GM12872 (cell line): ENCODE measurements around the gene MTFMT.

ENCODE experiments used
- TF ChIP-seq, protein P1 (sequence below): IDR thresholded peaks from 3 replicates; pipeline ENCODE4 v1.5.1; 2011; ENCODE audit warnings: low read depth, mild to moderate bottlenecking, low read length, moderate library complexity; ENCODE audit not compliant: insufficient read depth

Gene MTFMT

DNA sequence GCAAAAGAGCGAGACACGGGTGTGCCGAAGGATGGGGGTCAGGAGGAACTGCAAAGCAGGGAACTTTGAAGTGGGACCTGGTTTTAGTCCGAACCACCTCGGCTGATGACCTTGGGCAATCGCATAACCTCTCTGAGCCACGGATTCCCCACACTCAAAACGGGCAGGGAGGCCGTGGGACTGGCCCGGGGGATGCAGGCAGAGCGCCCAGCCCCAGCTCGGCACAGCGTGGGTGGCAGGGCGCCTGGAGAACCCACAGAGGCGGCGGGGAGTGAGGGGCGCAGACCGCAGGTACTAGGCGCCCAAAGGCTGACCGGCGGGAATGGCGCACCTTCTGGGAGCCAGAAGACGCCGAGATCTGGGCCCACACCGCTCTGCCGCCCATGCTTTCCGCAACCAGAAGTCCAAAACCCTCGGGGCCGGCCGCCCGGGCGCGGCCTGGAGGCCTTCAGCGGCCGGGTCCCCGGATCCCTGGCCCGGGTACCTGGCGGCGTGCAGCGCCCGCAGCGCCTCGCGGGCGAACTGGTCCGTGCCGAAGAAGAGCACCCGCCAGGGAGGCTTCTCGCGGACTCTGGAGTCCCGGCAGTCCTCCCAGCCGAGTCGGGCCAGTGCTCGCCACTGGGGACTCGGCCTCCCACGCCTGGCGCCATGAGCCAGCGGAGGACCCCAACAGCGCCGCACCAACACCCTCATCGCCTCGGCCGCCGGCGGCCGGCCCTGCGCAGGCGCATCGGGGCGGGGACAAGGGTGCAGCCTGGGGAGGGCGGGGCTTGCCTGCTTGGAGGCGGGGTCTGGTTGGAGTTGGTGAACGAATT is at the start of gene MTFMT:
TSS of gene MTFMT (minus strand) at position 719 of the 815 bp plus-strand sequence. CDS start at position 693, 26 bp downstream.
- TF ChIP-seq, protein P1, sequence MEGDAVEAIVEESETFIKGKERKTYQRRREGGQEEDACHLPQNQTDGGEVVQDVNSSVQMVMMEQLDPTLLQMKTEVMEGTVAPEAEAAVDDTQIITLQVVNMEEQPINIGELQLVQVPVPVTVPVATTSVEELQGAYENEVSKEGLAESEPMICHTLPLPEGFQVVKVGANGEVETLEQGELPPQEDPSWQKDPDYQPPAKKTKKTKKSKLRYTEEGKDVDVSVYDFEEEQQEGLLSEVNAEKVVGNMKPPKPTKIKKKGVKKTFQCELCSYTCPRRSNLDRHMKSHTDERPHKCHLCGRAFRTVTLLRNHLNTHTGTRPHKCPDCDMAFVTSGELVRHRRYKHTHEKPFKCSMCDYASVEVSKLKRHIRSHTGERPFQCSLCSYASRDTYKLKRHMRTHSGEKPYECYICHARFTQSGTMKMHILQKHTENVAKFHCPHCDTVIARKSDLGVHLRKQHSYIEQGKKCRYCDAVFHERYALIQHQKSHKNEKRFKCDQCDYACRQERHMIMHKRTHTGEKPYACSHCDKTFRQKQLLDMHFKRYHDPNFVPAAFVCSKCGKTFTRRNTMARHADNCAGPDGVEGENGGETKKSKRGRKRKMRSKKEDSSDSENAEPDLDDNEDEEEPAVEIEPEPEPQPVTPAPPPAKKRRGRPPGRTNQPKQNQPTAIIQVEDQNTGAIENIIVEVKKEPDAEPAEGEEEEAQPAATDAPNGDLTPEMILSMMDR = no peak

DNA sequence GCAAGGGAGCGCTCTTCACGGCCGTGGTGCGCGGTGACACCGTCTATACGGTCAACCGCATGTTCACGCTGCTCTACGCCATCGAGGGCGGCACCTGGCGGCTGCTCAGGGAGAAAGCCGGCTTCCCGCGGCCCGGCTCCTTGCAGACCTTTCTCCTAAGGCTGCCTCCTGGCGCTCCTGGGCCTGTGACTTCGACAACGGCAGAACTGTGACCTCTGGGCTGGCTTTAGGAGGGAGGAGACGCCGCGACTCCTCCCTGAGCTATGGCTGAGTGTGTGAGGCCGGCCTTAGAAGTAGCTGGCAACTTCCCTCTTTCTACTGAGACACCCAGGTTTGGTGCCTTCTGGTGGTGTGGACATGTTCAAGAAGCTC is 48.5 kb upstream of the MTFMT start:
- TF ChIP-seq, protein P1 = peak; percentile 57

DNA sequence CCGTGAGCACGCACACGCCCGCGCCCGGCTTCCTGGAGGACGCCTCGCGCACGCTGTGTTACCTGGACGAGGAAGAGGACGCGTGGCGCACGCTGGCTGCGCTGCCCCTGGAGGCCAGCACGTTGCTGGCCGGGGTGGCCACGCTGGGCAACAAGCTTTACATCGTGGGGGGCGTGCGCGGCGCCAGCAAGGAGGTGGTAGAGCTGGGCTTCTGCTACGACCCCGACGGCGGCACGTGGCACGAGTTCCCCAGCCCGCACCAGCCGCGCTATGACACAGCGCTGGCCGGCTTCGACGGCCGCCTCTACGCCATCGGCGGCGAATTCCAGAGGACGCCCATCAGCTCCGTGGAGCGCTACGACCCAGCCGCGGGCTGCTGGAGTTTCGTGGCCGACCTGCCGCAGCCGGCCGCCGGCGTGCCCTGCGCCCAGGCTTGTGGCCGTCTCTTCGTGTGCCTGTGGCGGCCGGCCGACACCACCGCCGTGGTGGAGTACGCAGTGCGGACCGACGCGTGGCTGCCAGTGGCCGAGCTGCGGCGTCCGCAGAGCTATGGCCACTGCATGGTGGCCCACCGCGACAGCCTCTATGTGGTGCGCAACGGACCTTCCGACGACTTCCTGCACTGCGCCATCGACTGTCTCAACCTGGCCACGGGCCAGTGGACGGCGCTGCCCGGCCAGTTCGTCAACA is 48.0 kb upstream of the MTFMT start:
- TF ChIP-seq, protein P1 = no peak

DNA sequence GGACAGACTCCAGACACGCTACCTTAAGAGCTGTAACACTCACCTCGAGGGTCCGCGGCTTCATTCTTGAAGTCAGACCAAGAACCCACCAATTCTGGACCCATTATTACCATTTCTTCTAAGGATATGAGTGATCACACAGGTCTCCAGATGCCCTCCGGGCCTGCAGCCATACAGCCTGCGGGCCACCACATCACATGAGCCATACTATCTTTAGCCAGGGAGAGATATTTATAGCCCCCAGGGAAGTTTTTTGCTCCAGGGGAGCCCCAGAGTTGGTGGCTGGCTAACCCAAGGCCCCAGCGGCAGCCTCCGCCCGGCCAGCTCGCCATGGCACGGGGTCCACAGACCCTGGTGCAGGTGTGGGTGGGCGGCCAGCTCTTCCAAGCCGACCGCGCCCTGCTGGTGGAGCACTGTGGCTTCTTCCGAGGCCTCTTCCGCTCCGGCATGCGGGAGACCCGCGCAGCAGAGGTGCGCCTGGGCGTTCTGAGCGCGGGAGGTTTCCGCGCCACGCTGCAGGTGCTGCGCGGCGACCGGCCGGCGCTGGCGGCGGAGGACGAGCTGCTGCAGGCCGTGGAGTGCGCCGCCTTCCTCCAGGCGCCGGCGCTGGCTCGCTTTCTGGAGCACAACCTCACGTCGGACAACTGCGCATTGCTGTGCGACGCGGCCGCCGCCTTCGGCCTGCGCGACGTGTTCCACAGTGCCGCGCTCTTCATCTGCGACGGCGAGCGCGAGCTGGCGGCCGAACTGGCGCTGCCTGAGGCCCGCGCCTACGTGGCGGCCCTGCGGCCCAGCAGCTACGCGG is 47.2 kb upstream of the MTFMT start, which contains the start of gene KBTBD13:
TSS of gene KBTBD13 (plus strand) at position 261 of the 805 bp plus-strand sequence. CDS start at position 331, 70 bp downstream.
- TF ChIP-seq, protein P1 = no peak

DNA sequence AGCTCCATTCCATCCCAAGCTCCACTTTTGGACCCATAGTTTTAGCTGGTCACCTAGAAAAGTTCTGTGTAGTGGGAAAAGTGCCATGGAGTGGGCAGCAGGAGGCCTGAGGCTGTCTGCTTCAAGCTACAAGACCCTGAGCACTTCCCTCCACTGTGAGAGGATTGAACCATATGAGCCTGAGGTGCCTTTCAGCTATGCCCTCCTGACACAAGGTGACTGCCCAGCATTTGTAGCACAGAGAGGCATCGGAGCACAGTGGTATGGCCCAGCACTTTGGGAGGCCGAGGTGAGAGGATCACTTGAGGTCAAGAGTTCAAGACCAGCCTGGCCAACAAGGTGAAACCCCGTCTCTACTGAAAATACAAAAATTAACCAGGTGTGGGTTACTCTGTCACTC is 43.2 kb upstream of the MTFMT start:
- TF ChIP-seq, protein P1 = no peak

DNA sequence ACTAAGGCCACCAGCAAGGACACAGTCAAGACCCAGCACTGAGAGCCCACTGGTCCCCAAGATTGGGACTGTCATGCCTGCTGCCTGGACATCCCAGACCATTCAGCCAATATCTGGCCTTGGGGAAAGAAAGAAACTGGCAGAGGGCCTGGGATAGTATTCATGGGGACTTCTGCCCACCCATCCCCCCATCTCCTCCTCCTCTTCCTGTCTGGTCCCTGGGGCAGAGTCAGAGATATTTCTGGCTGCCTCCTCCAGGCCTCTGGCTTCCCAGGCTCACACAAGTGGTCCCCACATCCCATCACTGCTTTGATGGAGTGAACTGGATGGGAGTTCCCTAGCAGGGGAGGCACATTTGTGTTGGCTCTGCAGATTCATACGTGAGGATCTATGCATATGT is 42.6 kb upstream of the MTFMT start:
- TF ChIP-seq, protein P1 = no peak

DNA sequence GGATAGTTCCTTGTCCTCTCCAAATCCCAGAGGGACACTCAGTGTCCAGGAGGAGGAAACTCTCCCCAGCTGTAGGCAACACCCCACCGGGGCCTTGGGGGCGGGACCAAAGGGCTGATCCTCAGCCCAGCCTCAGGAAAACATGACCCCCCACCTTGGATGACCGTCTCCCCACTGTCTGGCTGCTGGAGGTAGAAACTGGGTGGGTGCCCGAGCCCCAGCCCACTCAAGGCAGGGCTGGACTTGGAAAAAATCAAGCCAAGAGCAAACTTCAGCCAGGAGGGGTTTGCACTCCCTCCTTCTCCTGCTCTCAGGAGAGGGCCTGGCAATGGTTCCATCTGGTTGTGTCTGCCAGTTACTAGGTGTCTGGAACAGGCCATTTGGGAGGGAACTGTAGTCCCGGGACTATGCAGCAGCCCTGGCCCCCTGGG is 42.0 kb upstream of the MTFMT start:
- TF ChIP-seq, protein P1 = no peak
